HepG2 (cell line): ENCODE data around the gene INO80B. TPM values are rescaled to one million over a fixed set of nuclear protein-coding genes. Genes with fewer than 3 reads are reported as not detected.

Source experiments
- ARHGAP35 ChIP-seq: sonication (generic); formaldehyde crosslinking; IDR thresholded peaks from 2 replicates; pipeline ENCODE4 v1.9.0; 2022; ENCODE audit warnings: mild to moderate bottlenecking, inconsistent platforms, moderate library complexity, missing genetic modification reagents, borderline replicate concordance
- BRF2 ChIP-seq: sonication (generic); formaldehyde crosslinking; IDR thresholded peaks from 2 replicates; pipeline ENCODE4 v1.8.1; 2022; ENCODE audit warnings: mild to moderate bottlenecking, missing genetic modification reagents
- CHCHD3 ChIP-seq: sonication (generic); formaldehyde crosslinking; IDR thresholded peaks from 2 replicates; pipeline ENCODE4 v1.8.0; 2022; ENCODE audit warnings: mild to moderate bottlenecking, missing genetic modification reagents, moderate library complexity
- HINFP ChIP-seq: sonication (generic); formaldehyde crosslinking; IDR thresholded peaks from 2 replicates; pipeline ENCODE4 v1.4.0; 2020; ENCODE audit warnings: low read depth, mild to moderate bottlenecking, missing genetic modification reagents
- IRF2 ChIP-seq: IDR thresholded peaks from 2 replicates; pipeline ENCODE4 v1.6.1; 2018; ENCODE audit warnings: missing genetic modification reagents, missing compliant biosample characterization
- JARID2 ChIP-seq: sonication (generic); formaldehyde crosslinking; IDR thresholded peaks from 2 replicates; pipeline ENCODE4 v1.8.1; 2023; ENCODE audit warnings: missing genetic modification reagents, inconsistent platforms; ENCODE audit not compliant: insufficient replicate concordance
- JDP2 ChIP-seq: sonication (generic); formaldehyde crosslinking; IDR thresholded peaks from 2 replicates; pipeline ENCODE4 v1.8.1; 2022; ENCODE audit warnings: missing genetic modification reagents, borderline replicate concordance
- KDM5B ChIP-seq: sonication (generic); formaldehyde crosslinking; IDR thresholded peaks from 2 replicates; pipeline ENCODE4 v1.4.0; 2020; ENCODE audit warnings: missing genetic modification reagents, mild to moderate bottlenecking, borderline replicate concordance
- KLF13 ChIP-seq: sonication (generic); formaldehyde crosslinking; IDR thresholded peaks from 2 replicates; pipeline ENCODE4 v1.4.0; 2020; ENCODE audit warnings: mild to moderate bottlenecking, missing genetic modification reagents
- MYNN ChIP-seq: sonication (generic); formaldehyde crosslinking; IDR thresholded peaks from 2 replicates; pipeline ENCODE4 v1.4.0; 2020; ENCODE audit warnings: mild to moderate bottlenecking, low read depth, missing genetic modification reagents
- NCOA2 ChIP-seq: sonication (generic); formaldehyde crosslinking; IDR thresholded peaks from 2 replicates; pipeline ENCODE4 v1.8.0; 2022; ENCODE audit warnings: inconsistent platforms
- NFIC ChIP-seq: IDR thresholded peaks from 2 replicates; pipeline ENCODE4 v1.6.1; 2012; ENCODE audit warnings: mild to moderate bottlenecking, low read length, inconsistent platforms
- NKX3-1 ChIP-seq: sonication (generic); formaldehyde crosslinking; IDR thresholded peaks from 2 replicates; pipeline ENCODE4 v1.5.0; 2020; ENCODE audit warnings: missing genetic modification reagents
- POLR2G ChIP-seq: fragments of 200-400 bp; formaldehyde crosslinking; IDR thresholded peaks from 2 replicates; pipeline ENCODE4 v1.6.1; 2018; ENCODE audit warnings: mild to moderate bottlenecking, low read depth, low read length, moderate library complexity
- XBP1 ChIP-seq: sonication (generic); formaldehyde crosslinking; IDR thresholded peaks from 2 replicates; pipeline ENCODE4 v1.5.0; 2020; ENCODE audit warnings: missing genetic modification reagents
- ZBTB46 ChIP-seq: sonication (generic); formaldehyde crosslinking; IDR thresholded peaks from 2 replicates; pipeline ENCODE4 v1.4.0; 2020; ENCODE audit warnings: mild to moderate bottlenecking, missing genetic modification reagents, borderline replicate concordance
- ZBTB49 ChIP-seq: sonication (generic); formaldehyde crosslinking; IDR thresholded peaks from 2 replicates; pipeline ENCODE4 v1.4.0; 2020; ENCODE audit warnings: missing genetic modification reagents, borderline replicate concordance
- ZBTB8A ChIP-seq: sonication (generic); formaldehyde crosslinking; IDR thresholded peaks from 2 replicates; pipeline ENCODE4 v1.4.0; 2020; ENCODE audit warnings: mild to moderate bottlenecking, low read depth, missing genetic modification reagents, borderline replicate concordance
- ZC3H13 ChIP-seq: sonication (generic); formaldehyde crosslinking; IDR thresholded peaks from 2 replicates; pipeline ENCODE4 v1.8.1; 2023; ENCODE audit warnings: mild to moderate bottlenecking, missing genetic modification reagents, moderate library complexity
- ZMAT3 ChIP-seq: sonication (generic); formaldehyde crosslinking; conservative IDR thresholded peaks from 2 replicates; pipeline ENCODE4 v1.7.0; 2021; ENCODE audit warnings: missing genetic modification reagents
- ZNF274 ChIP-seq: sonication (generic); formaldehyde crosslinking; IDR thresholded peaks from 2 replicates; pipeline ENCODE4 v1.5.1; 2020; ENCODE audit warnings: mild to moderate bottlenecking, missing genetic modification reagents
- ZNF451 ChIP-seq: sonication (generic); formaldehyde crosslinking; IDR thresholded peaks from 2 replicates; pipeline ENCODE4 v1.5.0; 2020; ENCODE audit warnings: mild to moderate bottlenecking, missing genetic modification reagents
- polyA plus RNA-seq, 8 experiments: library from polyadenylated mRNA; depleted of rRNA in 3 of 8; stranded (reverse) in 7 of 8; unstranded in 1 of 8; fragments of >200 nt; fragmentation: Illumina TruSeq in 4 of 8; extraction: Trizol in 4 of 8; gene quantifications; 2 replicates each; pipeline versions ENCODE4 v1.2.1 to v1.2.3, GENCODE V29; 2011 to 2016; ENCODE audit warnings: low read depth in 4 of 8, missing spikeins in 1 of 8, mixed read lengths in 1 of 8; ENCODE audit not compliant: insufficient read depth in 1 of 8
- total RNA-seq, 5 experiments: library from RNA; depleted of rRNA; stranded (reverse); fragments of >200 nt; fragmentation: Illumina TruSeq; extraction: Trizol; gene quantifications; 2 replicates each; pipeline ENCODE4 v1.2.3, GENCODE V29; 2016; ENCODE audit warnings: low read depth in 1 of 5

Gene INO80B
- total and polyA plus RNA-seq, 2 of the 13 experiments (the other 11 are each of a cell fraction or from before 2014, with no cell fraction given) = 6.2 to 14.5 TPM

- TF ChIP-seq ZBTB49 (CRISPR knock-in tag) (0 out of 2 replicates have a peak, but pooled peaks have one; percentile 31), BRF2 (CRISPR knock-in tag) (peak; percentile 98), JDP2 (CRISPR knock-in tag) (no peak; the same call in 1 of the 2 replicates), XBP1 (CRISPR knock-in tag) (no peak; the same call in 1 of the 2 replicates), IRF2 (CRISPR knock-in tag) (peak; percentile 97), ZNF451 (CRISPR knock-in tag) (peak; percentile 82; the same call in 1 of the 2 replicates), KDM5B (CRISPR knock-in tag) (peak; percentile 98; the same call in 1 of the 2 replicates), NKX3-1 (CRISPR knock-in tag) (peak; percentile 87), CHCHD3 (CRISPR knock-in tag) (peak; percentile 72; the same call in 1 of the 2 replicates), MYNN (CRISPR knock-in tag) (peak; percentile 58; the same call in 1 of the 2 replicates), ZNF274 (CRISPR knock-in tag) (peak; percentile 98), POLR2G (peak; percentile 100), NCOA2 (peak; percentile 52; the same call in 1 of the 2 replicates), ZMAT3 (CRISPR knock-in tag) (peak; percentile 82), HINFP (CRISPR knock-in tag) (peak; percentile 97), ZBTB46 (peak; percentile 95; the same call in 1 of the 2 replicates), JARID2 (peak; percentile 44), KLF13 (CRISPR knock-in tag) (no peak; the same call in none of the 2 replicates), ARHGAP35 (peak; percentile 94), ZBTB8A (CRISPR knock-in tag) (no peak), NFIC (peak; percentile 69; the same call in 1 of the 2 replicates), ZC3H13 (CRISPR knock-in tag) (peak; percentile 100)
These were observed 17.4 kb downstream of the INO80B start, which contains the start of gene MRPL53 (continued) for GRCh38 chr2:74472086-74472944.
